ENCODE results near the gene C2orf72. TPM values are rescaled to one million over a fixed set of nuclear protein-coding genes. Genes with fewer than 3 reads are reported as not detected.

Gene C2orf72
- total RNA-seq, 3 donors from 2014 or later (not counting 1 experiment from before 2014, with no cell fraction given): not detected

- no peaks in the 10 kb centered on the region for H3K36me3 ChIP-seq (ENCODE audit: control insufficient read depth, insufficient read depth, low read length)
- H3K27me3 ChIP-seq (ENCODE audit: control insufficient read depth, insufficient read depth, low read length): peaks cover 8% of the 10 kb centered on the region
- H3K27me3 Mint-ChIP-seq (ENCODE audit: low read depth in 2 of 2): peaks cover 51 to 52% of the 10 kb centered on the region in 2 donors
- DNase-seq (no peak), ATAC-seq (no peak)
- H3K36me3 Mint-ChIP-seq: no peaks in the 10 kb centered on the region
- peaks cover 8% of the 10 kb centered on the region for H3K4me1 ChIP-seq (ENCODE audit: control insufficient read depth, insufficient read depth, low read length)
- no peak overlapping the region for H3K27ac Mint-ChIP-seq
- H3K4me3 ChIP-seq (ENCODE audit: low read length): no peak overlapping the region
- H3K9me3 Mint-ChIP-seq: no peaks in the 10 kb centered on the region
- no peak overlapping the region for H3K4me3 Mint-ChIP-seq
- peaks cover 0 to 7% of the 10 kb centered on the region in 2 donors for H3K4me1 Mint-ChIP-seq
- H3K9me3 ChIP-seq (ENCODE audit: control insufficient read depth, insufficient read depth, low read length): no peaks in the 10 kb centered on the region
- 53% methylated on average over 27 of the region's 27 CpGs for WGBS (ENCODE audit: insufficient coverage)
- H3K27ac ChIP-seq (ENCODE audit: low read length): no peak overlapping the region
- intact Hi-C loops (cut with micrococcal nuclease): no loop called here
- TF ChIP-seq CTCF (IDR thresholded peaks at IDR 0.05): no peak
Measured at GRCh38 chr2:230990899-230991150, 46.5 kb upstream of the C2orf72 start.

- Histone ChIP-seq H3K4me3 (ENCODE audit: low read length) (no peak overlapping the region), H3K27me3 (ENCODE audit: control insufficient read depth, insufficient read depth, low read length) (peaks cover 12% of the 10 kb centered on the region), H3K27ac (ENCODE audit: low read length) (no peak overlapping the region), H3K4me1 (ENCODE audit: control insufficient read depth, insufficient read depth, low read length) (peaks cover 8% of the 10 kb centered on the region), H3K9me3 (ENCODE audit: control insufficient read depth, insufficient read depth, low read length) (no peaks in the 10 kb centered on the region), H3K36me3 (ENCODE audit: control insufficient read depth, insufficient read depth, low read length) (no peaks in the 10 kb centered on the region)
- H3K9me3 Mint-ChIP-seq: no peaks in the 10 kb centered on the region
- peaks cover 0 to 7% of the 10 kb centered on the region in 2 donors for H3K4me1 Mint-ChIP-seq
- H3K4me3 Mint-ChIP-seq: no peak overlapping the region
- H3K36me3 Mint-ChIP-seq: no peaks in the 10 kb centered on the region
- 91% methylated on average over 7 of the region's 7 CpGs for WGBS (ENCODE audit: insufficient coverage)
- peaks cover 53 to 55% of the 10 kb centered on the region in 2 donors for H3K27me3 Mint-ChIP-seq (ENCODE audit: low read depth in 2 of 2)
- no peak overlapping the region for H3K27ac Mint-ChIP-seq
- intact Hi-C loops (cut with micrococcal nuclease): no loop called here
- ATAC-seq (no peak), DNase-seq (no peak)
- TF ChIP-seq CTCF (IDR thresholded peaks at IDR 0.05): no peak
Measured at GRCh38 chr2:230991598-230991997, 45.7 kb upstream of the C2orf72 start.

GRCh38 chr2:230995821-230996220 lies 41.5 kb upstream of the C2orf72 start, which contains the start of gene SPATA3:
Gene SPATA3, plus strand, starts transcription at chr2:230996121. Its CDS starts 113 bp downstream, at chr2:230996234.
- Histone ChIP-seq H3K27ac (ENCODE audit: low read length) (no peak within 1 kb of the TSS), H3K4me3 (ENCODE audit: low read length) (no peak within 1 kb of the TSS), H3K36me3 (ENCODE audit: control insufficient read depth, insufficient read depth, low read length) (no peaks in the 10 kb centered on the region), H3K9me3 (ENCODE audit: control insufficient read depth, insufficient read depth, low read length) (no peaks in the 10 kb centered on the region), H3K4me1 (ENCODE audit: control insufficient read depth, insufficient read depth, low read length) (no peaks in the 10 kb centered on the region), H3K27me3 (ENCODE audit: control insufficient read depth, insufficient read depth, low read length) (peaks cover 17% of the 10 kb centered on the region)
- DNase-seq: no peak
- Mint-ChIP-seq H3K4me1 (peaks cover 6 to 7% of the 10 kb centered on the region in 2 donors), H3K9me3 (no peaks in the 10 kb centered on the region), H3K27me3 (ENCODE audit: low read depth in 2 of 2) (peaks cover 66 to 79% of the 10 kb centered on the region in 2 donors), H3K4me3 (no peak within 1 kb of the TSS), H3K27ac (no peak within 1 kb of the TSS), H3K36me3 (no peaks in the 10 kb centered on the region)
- no peak for ATAC-seq
- intact Hi-C loops (cut with micrococcal nuclease): no loop called here
- 90% methylated on average over 9 of the region's 9 CpGs for WGBS (ENCODE audit: insufficient coverage)
- no peak for TF ChIP-seq CTCF (IDR thresholded peaks at IDR 0.05)

GRCh38 chr2:230996661-230997060 lies 40.7 kb upstream of the C2orf72 start:
- peaks cover 18% of the 10 kb centered on the region for H3K27me3 ChIP-seq (ENCODE audit: control insufficient read depth, insufficient read depth, low read length)
- no peak overlapping the region for H3K27ac Mint-ChIP-seq
- no peak for DNase-seq
- peaks cover 6 to 9% of the 10 kb centered on the region in 2 donors for H3K4me1 Mint-ChIP-seq
- H3K36me3 Mint-ChIP-seq: no peaks in the 10 kb centered on the region
- peaks cover 70 to 82% of the 10 kb centered on the region in 2 donors for H3K27me3 Mint-ChIP-seq (ENCODE audit: low read depth in 2 of 2)
- no peak for TF ChIP-seq CTCF (IDR thresholded peaks at IDR 0.05)
- no peak overlapping the region for H3K4me3 ChIP-seq (ENCODE audit: low read length)
- H3K4me1 ChIP-seq (ENCODE audit: control insufficient read depth, insufficient read depth, low read length): no peaks in the 10 kb centered on the region
- no peak overlapping the region for H3K4me3 Mint-ChIP-seq
- intact Hi-C loops (cut with micrococcal nuclease): no loop called here
- H3K9me3 ChIP-seq (ENCODE audit: control insufficient read depth, insufficient read depth, low read length): no peaks in the 10 kb centered on the region
- no peaks in the 10 kb centered on the region for H3K36me3 ChIP-seq (ENCODE audit: control insufficient read depth, insufficient read depth, low read length)
- H3K9me3 Mint-ChIP-seq: no peaks in the 10 kb centered on the region
- H3K27ac ChIP-seq (ENCODE audit: low read length): no peak overlapping the region
- no peak for ATAC-seq

Measured in natural killer cell (primary cell).